ENCODE results near the gene PRKAR2B. TPM values are rescaled to one million over a fixed set of nuclear protein-coding genes. Genes with fewer than 3 reads are reported as not detected.

The PRKAR2B gene
- total and polyA plus RNA-seq, 2 of the 4 experiments (the other 2 are of a cell fraction): 3.0 to 3.1 TPM

DNA sequence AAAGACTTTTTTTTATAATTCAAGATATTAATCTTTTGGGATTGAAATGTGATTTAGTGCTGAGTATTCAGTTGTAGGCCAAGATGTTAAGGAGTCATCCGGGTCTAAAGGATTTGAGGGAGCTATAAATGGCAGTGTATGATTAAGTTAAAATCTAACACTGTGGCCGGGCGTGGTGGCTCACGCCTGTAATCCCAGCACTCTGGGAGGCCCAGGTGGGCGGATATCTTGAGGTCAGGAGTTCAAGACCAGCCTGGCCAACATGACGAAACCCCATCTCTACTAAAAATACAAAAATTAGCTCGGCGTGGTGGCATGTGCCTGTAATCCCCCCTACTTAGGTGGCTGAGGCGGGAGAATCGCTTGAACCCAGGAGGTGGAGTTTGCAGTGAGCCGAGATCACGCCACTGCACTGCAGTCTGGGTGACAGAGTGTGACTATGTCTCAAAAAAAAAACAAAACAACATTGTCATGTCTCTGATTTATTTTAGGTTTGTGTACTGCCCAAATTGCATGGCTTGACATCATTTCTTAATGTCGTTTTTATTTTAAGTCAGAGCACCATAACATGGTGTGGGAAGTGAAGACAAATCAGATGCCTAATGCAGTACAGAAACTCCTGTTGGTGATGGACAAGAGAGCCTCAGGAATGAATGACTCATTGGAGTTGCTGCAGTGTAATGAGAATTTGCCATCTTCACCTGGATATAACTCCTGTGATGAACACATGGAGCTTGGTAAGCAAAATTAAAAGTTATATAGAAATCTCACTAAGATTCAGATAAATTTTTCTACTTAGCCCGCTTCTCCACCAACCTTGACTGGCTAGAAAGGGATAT is 135.0 kb downstream of the PRKAR2B start:
- no peak overlapping the region for H3K4me2 ChIP-seq (ENCODE audit: low read depth, low read length)
- WGBS, 2 experiments (ENCODE audit: extremely low coverage in 2 of 2, insufficient read length in 1 of 2): no CpG with 5 or more reads among the region's 14 CpGs
- no TSS peak for BruUV-seq (replicated peaks)
- H4K8ac ChIP-seq (ENCODE audit: low read depth in 2 of 2, low read length in 2 of 2): no peak overlapping the region
- ATAC-seq (ENCODE audit: low read depth) (peak; percentile 22; the same call in 1 of the 2 replicates), DNase-seq (peak; percentile 43)
- no peak overlapping the region for H3K23ac ChIP-seq (ENCODE audit: low read depth, low read length)
- peaks cover 9% of the 10 kb centered on the region for H3K9me1 ChIP-seq (ENCODE audit: insufficient read depth, low read length)
- H3K4ac ChIP-seq (ENCODE audit: low read depth, low read length): no peak overlapping the region
- H3K27me3 ChIP-seq (ENCODE audit: control insufficient read depth, insufficient read depth, low read length): no peaks in the 10 kb centered on the region
- H2BK20ac ChIP-seq (ENCODE audit: low read depth, low read length): no peak overlapping the region
- no peak for TF ChIP-seq NFE2L2 (IDR thresholded peaks at IDR 0.05; ENCODE audit: low read depth, low read length)
- TF ChIP-seq, protein P1, sequence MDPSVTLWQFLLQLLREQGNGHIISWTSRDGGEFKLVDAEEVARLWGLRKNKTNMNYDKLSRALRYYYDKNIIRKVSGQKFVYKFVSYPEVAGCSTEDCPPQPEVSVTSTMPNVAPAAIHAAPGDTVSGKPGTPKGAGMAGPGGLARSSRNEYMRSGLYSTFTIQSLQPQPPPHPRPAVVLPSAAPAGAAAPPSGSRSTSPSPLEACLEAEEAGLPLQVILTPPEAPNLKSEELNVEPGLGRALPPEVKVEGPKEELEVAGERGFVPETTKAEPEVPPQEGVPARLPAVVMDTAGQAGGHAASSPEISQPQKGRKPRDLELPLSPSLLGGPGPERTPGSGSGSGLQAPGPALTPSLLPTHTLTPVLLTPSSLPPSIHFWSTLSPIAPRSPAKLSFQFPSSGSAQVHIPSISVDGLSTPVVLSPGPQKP (IDR thresholded peaks at IDR 0.05; ENCODE audit: borderline replicate concordance, low read depth, low read length): no peak
- TF ChIP-seq CHD1 (IDR thresholded peaks at IDR 0.05; ENCODE audit: low read depth, low read length): no peak
- no peak for TF ChIP-seq RCOR1 (IDR thresholded peaks at IDR 0.05; ENCODE audit: insufficient replicate concordance, low read length)
- TF ChIP-seq FOS (IDR thresholded peaks at IDR 0.05; ENCODE audit: low read depth, low read length): no peak
- no peak for TF ChIP-seq BHLHE40 (IDR thresholded peaks at IDR 0.05; ENCODE audit: low read depth, low read length)
- no peak for TF ChIP-seq SMC3 (IDR thresholded peaks at IDR 0.05; ENCODE audit: low read depth, low read length)
- no peak for TF ChIP-seq CEBPB (IDR thresholded peaks at IDR 0.05; ENCODE audit: low read depth, low read length)
- no peak for TF ChIP-seq MXI1 (IDR thresholded peaks at IDR 0.05; ENCODE audit: borderline replicate concordance, low read depth, low read length)
- TF ChIP-seq MAFK (IDR thresholded peaks at IDR 0.05; ENCODE audit: low read depth, low read length): no peak
- TF ChIP-seq RFX5 (IDR thresholded peaks at IDR 0.05; ENCODE audit: low read depth, low read length): no peak
- TF ChIP-seq, protein P2, sequence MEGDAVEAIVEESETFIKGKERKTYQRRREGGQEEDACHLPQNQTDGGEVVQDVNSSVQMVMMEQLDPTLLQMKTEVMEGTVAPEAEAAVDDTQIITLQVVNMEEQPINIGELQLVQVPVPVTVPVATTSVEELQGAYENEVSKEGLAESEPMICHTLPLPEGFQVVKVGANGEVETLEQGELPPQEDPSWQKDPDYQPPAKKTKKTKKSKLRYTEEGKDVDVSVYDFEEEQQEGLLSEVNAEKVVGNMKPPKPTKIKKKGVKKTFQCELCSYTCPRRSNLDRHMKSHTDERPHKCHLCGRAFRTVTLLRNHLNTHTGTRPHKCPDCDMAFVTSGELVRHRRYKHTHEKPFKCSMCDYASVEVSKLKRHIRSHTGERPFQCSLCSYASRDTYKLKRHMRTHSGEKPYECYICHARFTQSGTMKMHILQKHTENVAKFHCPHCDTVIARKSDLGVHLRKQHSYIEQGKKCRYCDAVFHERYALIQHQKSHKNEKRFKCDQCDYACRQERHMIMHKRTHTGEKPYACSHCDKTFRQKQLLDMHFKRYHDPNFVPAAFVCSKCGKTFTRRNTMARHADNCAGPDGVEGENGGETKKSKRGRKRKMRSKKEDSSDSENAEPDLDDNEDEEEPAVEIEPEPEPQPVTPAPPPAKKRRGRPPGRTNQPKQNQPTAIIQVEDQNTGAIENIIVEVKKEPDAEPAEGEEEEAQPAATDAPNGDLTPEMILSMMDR (conservative IDR thresholded peaks at IDR 0.05; ENCODE audit: low read depth, low read length): no peak
- no peak for TF ChIP-seq MAZ (IDR thresholded peaks at IDR 0.05; ENCODE audit: borderline replicate concordance, low read depth, low read length)
- no peak for TF ChIP-seq USF2 (IDR thresholded peaks at IDR 0.05; ENCODE audit: low read depth, low read length)
- peak overlapping the region; percentile 29 for H2BK5ac ChIP-seq (ENCODE audit: low read depth, low read length, poor library complexity, severe bottlenecking)
- peak overlapping the region; percentile 25 for H3K27ac ChIP-seq (ENCODE audit: insufficient read depth, low read length)
- H2BK15ac ChIP-seq (ENCODE audit: low read depth, low read length): no peak overlapping the region
- no peak overlapping the region for H4K91ac ChIP-seq (ENCODE audit: insufficient read depth, low read depth, low read length)
- no peaks in the 10 kb centered on the region for H3K9me3 ChIP-seq (ENCODE audit: control insufficient read depth, insufficient read depth, low read length)
- H2AK9ac ChIP-seq (replicated peaks; ENCODE audit: low read depth, low read length, poor library complexity): no peak overlapping the region
- H3K18ac ChIP-seq (ENCODE audit: low read depth, low read length): 0 out of 2 replicates have a peak overlapping the region, but pooled peaks have one; percentile 11
- no peak overlapping the region for H3K56ac ChIP-seq (ENCODE audit: extremely low read depth, insufficient read depth, low read length)
- dilution Hi-C loops (cut with HindIII; ENCODE audit: low sequenced_read_pairs, unreplicated experiment) (no loop called here), in situ Hi-C loops (cut with MboI; ENCODE audit: low sequenced_read_pairs) (no loop called here), intact Hi-C loops (cut with micrococcal nuclease) (no loop called here)
- no peak overlapping the region for H2AFZ ChIP-seq (replicated peaks; ENCODE audit: low read length, poor library complexity)
- ChIA-PET POLR2A (ENCODE audit: unreplicated experiment) (no interaction called here), CTCF (interaction anchor here (0.7 kb wide), 1 partner anchor 10 kb away, joined by 3 read pairs; the partner anchor contains the start of gene HBP1)
- H3K36me3 ChIP-seq (ENCODE audit: control insufficient read depth, insufficient read depth, low read length): peaks cover 3% of the 10 kb centered on the region
- peaks cover 24% of the 10 kb centered on the region for H4K20me1 ChIP-seq (ENCODE audit: insufficient read depth, low read length)
- H4K5ac ChIP-seq (ENCODE audit: low read depth, low read length): no peak overlapping the region
- H2BK120ac ChIP-seq (ENCODE audit: low read depth, low read length): no peak overlapping the region
- H2AK5ac ChIP-seq (ENCODE audit: low read depth, low read length): no peak overlapping the region
- H3K4me1 ChIP-seq (ENCODE audit: control insufficient read depth, insufficient read depth, low read length): peaks cover 8% of the 10 kb centered on the region
- H3K4me3 ChIP-seq (ENCODE audit: insufficient read depth, low read depth, low read length): no peak overlapping the region
- no peak overlapping the region for H3K9ac ChIP-seq (ENCODE audit: low read depth, low read length)
- H3K79me1 ChIP-seq (ENCODE audit: low read depth in 1 of 2, low read length in 2 of 2): peaks cover 15 to 42% of the 10 kb centered on the region in 2 experiments
- 0 out of 2 replicates have a peak overlapping the region, but pooled peaks have one; percentile 8 for H3K14ac ChIP-seq (replicated peaks; ENCODE audit: low read depth, low read length)

All from IMR-90 (cell line).